GM18951 (cell line): ENCODE results near the gene TMEM106A.
"Not testable (repeated sequence)": the region's sequence is repeated elsewhere in the genome, so short reads cannot be mapped to it uniquely, and the experiment has no call there.

Experiments used
- POLR2A ChIP-seq: IDR thresholded peaks from 4 replicates; pipeline ENCODE4 v1.6.1; 2011; ENCODE audit warnings: mild to moderate bottlenecking; ENCODE audit not compliant: insufficient read length, insufficient read depth; ENCODE audit errors: extremely low read depth
- in situ Hi-C: fragments of 300-500 bp; cut with MboI; formaldehyde crosslinking; loops from one replicate; pipeline ENCODE4 v1.12.0; 2022; ENCODE audit warnings: low sequenced_read_pairs, mixed read lengths, inconsistent platforms; ENCODE audit not compliant: unreplicated experiment

The TMEM106A gene

GRCh38 chr17:43199633-43200032, 12.0 kb upstream of the TMEM106A start:
- in situ Hi-C loops = no loop called here
- TF ChIP-seq POLR2A = no peak

DNA sequence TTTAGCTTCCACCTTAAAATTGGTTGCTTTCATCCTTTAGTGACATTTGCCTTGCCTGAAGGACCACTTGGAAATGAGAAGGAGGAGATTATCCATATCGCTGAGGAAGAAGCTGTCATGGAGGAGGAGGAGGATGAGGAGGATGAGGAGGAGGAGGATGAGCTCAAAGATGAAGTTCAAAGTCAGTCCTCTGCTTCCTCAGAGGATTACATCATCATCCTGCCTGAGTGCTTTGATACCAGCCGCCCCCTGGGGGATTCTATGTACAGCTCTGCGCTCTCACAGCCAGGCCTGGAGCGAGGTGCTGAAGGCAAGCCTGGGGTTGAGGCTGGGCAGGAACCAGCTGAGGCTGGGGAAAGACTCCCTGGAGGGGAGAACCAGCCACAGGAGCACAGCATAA, 11.5 kb upstream of the TMEM106A start:
- in situ Hi-C loops = no loop called here
- no peak for TF ChIP-seq POLR2A

- in situ Hi-C loops = not testable (repeated sequence)
Observed at GRCh38 chr17:43203013-43203412, 8.7 kb upstream of the TMEM106A start.

GRCh38 chr17:43210576-43210975, 1.1 kb upstream of the TMEM106A start:
- no peak for TF ChIP-seq POLR2A
- in situ Hi-C loops = no loop called here

DNA sequence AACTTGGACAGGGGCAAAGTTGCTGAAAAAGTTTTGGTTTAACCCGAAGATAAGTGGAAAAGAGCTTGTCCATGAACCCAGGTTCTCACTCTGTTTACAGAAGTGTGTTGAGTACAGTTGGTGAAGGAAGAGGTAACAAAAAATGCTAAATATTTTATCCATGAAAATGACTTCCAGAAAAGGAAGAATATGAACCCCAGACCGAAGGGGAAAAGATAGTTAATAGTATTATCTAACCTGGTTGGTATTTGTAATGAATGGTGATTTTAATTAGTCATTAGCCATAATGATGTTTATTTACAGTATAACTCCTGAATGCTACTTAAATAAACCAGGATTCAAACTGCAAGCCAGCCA, 574 bp upstream of the TMEM106A start:
- no peak for TF ChIP-seq POLR2A
- in situ Hi-C loops = no loop called here

DNA sequence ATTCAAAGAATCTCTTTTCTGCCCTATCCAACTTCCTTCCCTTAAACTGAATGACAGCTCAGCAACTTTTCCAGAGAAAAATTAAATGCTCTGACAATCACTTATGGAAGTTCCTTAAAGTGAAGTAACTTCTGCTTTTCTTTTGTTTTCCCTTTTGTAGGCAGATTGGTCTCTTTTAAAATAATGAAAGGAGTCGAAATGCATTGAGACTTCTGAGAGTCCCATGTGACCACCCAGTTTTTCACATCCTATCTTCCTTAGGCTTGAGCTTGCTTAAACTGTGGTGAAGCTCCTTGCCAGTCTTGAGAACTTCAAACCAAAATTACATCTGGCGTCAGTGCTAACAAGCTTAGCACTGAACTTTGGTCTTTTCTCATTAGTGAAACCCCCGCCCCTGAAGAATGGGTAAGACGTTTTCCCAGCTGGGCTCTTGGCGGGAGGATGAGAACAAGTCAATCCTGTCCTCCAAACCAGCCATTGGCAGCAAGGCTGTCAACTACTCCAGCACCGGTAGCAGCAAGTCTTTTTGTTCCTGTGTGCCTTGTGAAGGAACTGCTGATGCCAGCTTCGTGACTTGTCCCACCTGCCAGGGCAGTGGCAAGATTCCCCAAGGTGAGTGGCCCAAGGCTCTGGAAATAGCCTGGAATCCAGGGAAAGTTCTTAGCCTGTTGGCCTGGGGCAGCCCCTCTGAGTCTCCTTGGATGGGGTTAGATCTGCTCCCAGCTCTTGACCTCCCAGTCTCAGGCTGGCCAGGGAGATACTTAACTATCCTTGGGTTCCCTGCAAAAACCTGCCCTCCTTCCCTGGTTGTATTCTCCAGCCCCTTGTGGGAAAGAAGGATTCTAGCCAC, 1.2 kb downstream of the TMEM106A start:
- no peak for TF ChIP-seq POLR2A
- in situ Hi-C loops = no loop called here

DNA sequence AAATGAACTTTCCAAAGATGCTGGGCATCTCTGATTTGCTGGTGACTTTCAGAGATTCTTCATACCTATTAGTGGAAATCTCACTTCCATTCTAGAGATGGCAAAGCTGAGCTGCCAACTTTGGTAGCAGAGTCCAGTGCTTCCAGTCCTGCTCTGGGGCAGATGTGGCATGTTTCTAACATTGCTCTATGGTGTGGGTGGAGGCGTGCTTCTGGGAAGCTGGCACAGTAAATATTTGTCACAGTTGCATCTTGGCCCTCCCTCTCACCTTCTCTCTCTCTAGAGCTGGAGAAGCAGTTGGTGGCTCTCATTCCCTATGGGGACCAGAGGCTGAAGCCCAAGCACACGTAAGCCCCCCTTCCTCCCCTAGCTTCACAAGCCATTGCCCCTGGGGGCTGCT, 1.9 kb downstream of the TMEM106A start:
- in situ Hi-C loops = no loop called here
- no peak for TF ChIP-seq POLR2A

GRCh38 chr17:43215341-43215740, 3.7 kb downstream of the TMEM106A start:
- no peak for TF ChIP-seq POLR2A
- in situ Hi-C loops = loop anchor here (5.0 kb wide), 1 partner anchor 97 kb away; no protein-coding TSS in a partner anchor

GRCh38 chr17:43216369-43216761, 4.7 kb downstream of the TMEM106A start:
- in situ Hi-C loops = loop anchor here (5.0 kb wide), 1 partner anchor 96 kb away; no protein-coding TSS in a partner anchor
- TF ChIP-seq POLR2A = no peak

DNA sequence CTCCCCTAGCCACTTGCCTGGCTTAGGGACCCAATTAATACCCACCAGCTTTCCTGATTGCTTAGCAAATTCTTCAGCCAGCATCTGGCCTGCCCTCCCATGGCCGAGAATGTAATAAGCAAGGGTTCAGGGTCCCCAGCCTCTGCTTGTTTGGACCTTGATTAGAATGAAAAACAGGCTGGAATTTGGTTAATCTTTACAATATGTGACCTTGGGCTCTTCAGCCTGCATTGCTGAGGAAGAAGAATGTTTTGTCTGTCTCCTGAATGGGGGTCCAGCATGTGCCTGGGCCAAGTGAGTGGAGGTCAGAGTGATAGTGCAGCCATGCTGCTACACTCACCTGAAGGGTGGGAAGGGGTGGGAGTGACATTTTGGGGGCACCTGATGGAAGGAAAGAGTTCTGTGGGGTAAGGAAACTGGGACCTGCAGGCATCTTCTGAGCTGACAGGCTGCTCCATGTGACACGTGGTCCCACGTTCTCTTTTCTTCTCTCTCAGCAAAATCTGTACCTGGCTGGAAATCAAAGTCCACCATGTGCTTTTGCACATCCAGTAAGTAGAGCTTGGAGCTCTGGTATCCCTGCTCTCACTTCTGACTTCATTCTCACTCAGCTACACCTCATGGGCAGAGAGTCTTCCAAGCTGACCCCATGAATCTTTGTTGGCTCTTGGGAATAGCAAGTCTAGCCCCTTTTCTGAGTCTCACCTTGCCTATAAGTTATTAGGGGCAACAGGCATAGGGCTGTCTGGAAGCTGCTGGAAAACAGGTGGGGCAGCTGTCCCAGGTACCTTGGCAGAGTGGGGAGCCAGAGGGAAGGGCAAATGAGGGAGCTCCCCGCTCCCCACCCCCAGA, 5.3 kb downstream of the TMEM106A start:
- no peak for TF ChIP-seq POLR2A
- in situ Hi-C loops = loop anchor here (5.0 kb wide), 1 partner anchor 95 kb away; no protein-coding TSS in a partner anchor

- in situ Hi-C loops = loop anchor here (5.0 kb wide), 1 partner anchor 95 kb away; no protein-coding TSS in a partner anchor
Observed at GRCh38 chr17:43217614-43218087, 6.0 kb downstream of the TMEM106A start.

GRCh38 chr17:43219001-43219400, 7.3 kb downstream of the TMEM106A start:
- no peak for TF ChIP-seq POLR2A
- in situ Hi-C loops = loop anchor here (5.0 kb wide), 1 partner anchor 93 kb away; no protein-coding TSS in a partner anchor

More at GRCh38 chr17:43217614-43218087, 6.0 kb downstream of the TMEM106A start:
- no peak for TF ChIP-seq POLR2A

GRCh38 chr17:43219746-43220380, 8.2 kb downstream of the TMEM106A start:
- TF ChIP-seq POLR2A = no peak
- in situ Hi-C loops = loop anchor here (5.0 kb wide), 1 partner anchor 92 kb away; no protein-coding TSS in a partner anchor

- in situ Hi-C loops = no loop called here
- TF ChIP-seq POLR2A = no peak
Observed at GRCh38 chr17:43220511-43221125, 8.9 kb downstream of the TMEM106A start.
